Central memory CD8-positive, alpha-beta T cell (primary cell): ENCODE results near the gene XPO6.

Experiments used
- ATAC-seq: fragments of 150-1000 bp; cut with Tn5 transposase; replicated peaks from 2 replicates; pipeline ENCODE4 v1.10.0; 2022; ENCODE audit warnings: mild to moderate bottlenecking, moderate FRiP score, moderate number of reproducible peaks; ENCODE audit not compliant: poor library complexity, severe bottlenecking; ENCODE audit errors: extremely low read depth
- DNase-seq, 2 donors: peaks; one replicate each; pipeline ENCODE4 v3.0.0; 2021; ENCODE audit warnings: low spot score in 2 of 2
- H3K27ac Mint-ChIP-seq: one replicate; pipeline ENCODE4 v1.8.0; 2022; ENCODE audit warnings: low read depth, mild to moderate bottlenecking, moderate library complexity, mixed read lengths
- H3K27me3 Mint-ChIP-seq: one replicate; pipeline ENCODE4 v1.8.0; 2022; ENCODE audit warnings: mixed read lengths
- H3K36me3 Mint-ChIP-seq: one replicate; pipeline ENCODE4 v1.8.0; 2022; ENCODE audit warnings: mild to moderate bottlenecking, moderate library complexity, mixed read lengths; ENCODE audit not compliant: insufficient read depth
- H3K4me1 Mint-ChIP-seq: one replicate; pipeline ENCODE4 v1.8.0; 2022; ENCODE audit warnings: mixed read lengths
- H3K4me3 Mint-ChIP-seq: one replicate; pipeline ENCODE4 v1.8.0; 2022; ENCODE audit warnings: mild to moderate bottlenecking, moderate library complexity, mixed read lengths
- H3K9me3 Mint-ChIP-seq: one replicate; pipeline ENCODE4 v1.8.0; 2022; ENCODE audit warnings: mixed read lengths

The XPO6 gene

GRCh38 chr16:28156056-28156680, 55.6 kb downstream of the XPO6 start:
- peak overlapping the region; percentile 20 for H3K27ac Mint-ChIP-seq
- no peaks in the 10 kb centered on the region for H3K9me3 Mint-ChIP-seq
- DNase-seq (no peak), ATAC-seq (no peak)
- H3K4me1 Mint-ChIP-seq = peaks cover 42% of the 10 kb centered on the region
- H3K4me3 Mint-ChIP-seq = no peak overlapping the region
- no peaks in the 10 kb centered on the region for H3K27me3 Mint-ChIP-seq
- H3K36me3 Mint-ChIP-seq = peaks cover 47% of the 10 kb centered on the region

DNA sequence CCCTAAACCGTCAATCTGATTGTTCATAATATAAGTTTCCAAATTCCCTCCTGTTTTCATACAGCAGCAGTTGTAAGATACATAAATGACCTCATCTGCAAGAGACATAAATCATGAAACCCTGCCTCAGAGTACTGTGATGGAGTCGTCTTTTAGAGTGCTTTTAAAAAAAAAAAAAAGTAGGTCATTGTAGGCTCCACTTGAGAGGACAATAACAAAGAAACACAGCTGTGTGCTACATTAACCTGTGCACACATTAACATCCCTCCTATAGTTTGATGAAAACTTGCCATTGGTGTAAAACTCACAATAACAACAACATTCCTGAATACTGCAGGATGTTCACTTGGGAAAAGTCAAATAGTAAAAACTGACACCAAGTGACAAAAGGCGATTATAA, 56.5 kb downstream of the XPO6 start:
- H3K4me1 Mint-ChIP-seq = peaks cover 50% of the 10 kb centered on the region
- peaks cover 50% of the 10 kb centered on the region for H3K36me3 Mint-ChIP-seq
- DNase-seq (no peak), ATAC-seq (no peak)
- no peak overlapping the region for H3K4me3 Mint-ChIP-seq
- H3K9me3 Mint-ChIP-seq = no peaks in the 10 kb centered on the region
- no peaks in the 10 kb centered on the region for H3K27me3 Mint-ChIP-seq
- no peak overlapping the region for H3K27ac Mint-ChIP-seq

DNA sequence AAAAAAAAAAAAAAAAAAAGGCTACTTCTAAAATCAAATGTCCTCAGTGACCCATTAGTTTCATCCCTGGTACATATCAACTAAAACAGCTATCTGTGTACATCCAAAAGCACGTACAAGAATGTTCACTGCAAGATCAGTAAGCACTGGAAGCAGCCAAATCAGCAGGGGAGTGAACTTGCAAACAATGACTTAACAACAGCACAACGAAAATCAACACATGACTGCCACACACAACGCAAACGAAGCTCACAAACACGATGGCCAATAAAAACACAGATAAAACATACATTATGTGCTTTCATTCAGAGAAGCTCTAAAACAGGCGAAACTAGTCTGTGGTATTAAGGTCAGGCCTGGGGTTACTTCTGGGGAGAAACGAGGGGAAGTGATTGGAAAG, 60.6 kb downstream of the XPO6 start:
- H3K9me3 Mint-ChIP-seq = no peaks in the 10 kb centered on the region
- peak overlapping the region; percentile 54 for H3K27ac Mint-ChIP-seq
- no peak for DNase-seq
- peaks cover 61% of the 10 kb centered on the region for H3K36me3 Mint-ChIP-seq
- ATAC-seq = no peak
- no peaks in the 10 kb centered on the region for H3K27me3 Mint-ChIP-seq
- H3K4me3 Mint-ChIP-seq = no peak overlapping the region
- H3K4me1 Mint-ChIP-seq = peaks cover 55% of the 10 kb centered on the region

DNA sequence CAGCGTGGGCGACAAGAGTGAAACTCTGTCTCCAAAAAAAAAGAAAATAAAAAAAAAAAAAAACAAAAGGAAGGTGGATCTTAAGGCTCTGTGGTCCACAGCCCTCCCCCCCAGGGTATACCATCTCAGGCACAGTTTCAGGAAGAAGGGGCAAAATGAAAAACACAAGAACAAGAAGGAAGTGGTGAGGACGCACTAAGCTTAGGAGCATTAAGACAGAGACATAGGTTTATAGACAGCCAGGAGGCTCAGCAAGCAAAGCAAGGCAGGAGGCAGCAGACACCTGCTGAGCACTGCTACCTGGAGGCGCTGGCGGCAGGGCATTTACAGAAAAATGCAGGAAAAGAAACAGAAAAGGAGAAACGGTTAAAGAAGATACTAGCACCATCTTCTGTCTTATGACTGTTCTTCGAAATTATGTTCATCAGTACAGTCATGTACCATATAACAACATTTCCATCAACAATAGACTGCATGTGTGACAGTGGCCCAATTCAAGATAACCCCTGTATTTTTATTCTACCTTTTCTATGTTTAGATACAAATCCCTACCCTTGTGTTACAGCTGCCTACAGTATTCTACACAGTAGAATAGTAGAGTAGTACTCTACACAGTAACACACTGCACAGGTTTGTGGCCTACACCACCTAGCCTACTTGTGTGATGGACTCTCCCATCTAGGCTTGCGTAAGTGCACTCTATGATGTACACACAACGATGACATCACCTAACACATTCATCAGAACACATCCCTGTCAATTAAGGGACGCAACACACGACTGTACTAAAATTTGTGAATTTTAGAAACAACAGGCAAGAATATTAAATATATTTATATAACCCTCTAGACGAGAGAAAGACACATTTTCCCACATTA, 62.5 kb downstream of the XPO6 start:
- Mint-ChIP-seq H3K27ac (peak overlapping the region; percentile 54), H3K4me1 (peaks cover 59% of the 10 kb centered on the region), H3K27me3 (no peaks in the 10 kb centered on the region), H3K4me3 (no peak overlapping the region), H3K36me3 (peaks cover 55% of the 10 kb centered on the region), H3K9me3 (no peaks in the 10 kb centered on the region)
- ATAC-seq = no peak
- no peak for DNase-seq

DNA sequence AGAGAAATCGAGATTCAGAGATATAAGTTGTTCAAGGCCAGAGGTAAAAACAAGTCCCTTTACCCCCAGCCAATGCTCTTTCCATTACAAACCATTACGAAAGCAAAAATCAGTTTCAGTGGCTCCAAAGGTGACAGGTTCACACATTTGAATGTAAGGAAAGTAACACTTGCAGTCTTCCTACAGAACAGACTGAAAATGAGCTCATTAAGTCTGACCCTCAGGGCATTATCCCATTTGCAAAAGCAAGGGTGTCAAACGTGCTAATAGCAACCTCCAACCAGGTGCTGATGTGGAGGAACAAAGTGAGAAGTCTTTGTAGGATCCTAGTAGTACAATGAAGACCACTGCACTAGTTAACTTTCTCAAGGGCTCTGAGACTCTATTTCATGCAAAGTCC, 65.2 kb downstream of the XPO6 start:
- peak overlapping the region; percentile 93 for H3K27ac Mint-ChIP-seq
- H3K36me3 Mint-ChIP-seq = peaks cover 48% of the 10 kb centered on the region
- H3K4me1 Mint-ChIP-seq = peaks cover 79% of the 10 kb centered on the region
- DNase-seq (no peak), ATAC-seq (no peak)
- no peak overlapping the region for H3K4me3 Mint-ChIP-seq
- no peaks in the 10 kb centered on the region for H3K9me3 Mint-ChIP-seq
- H3K27me3 Mint-ChIP-seq = no peaks in the 10 kb centered on the region

GRCh38 chr16:28145796-28146195, 66.0 kb downstream of the XPO6 start:
- DNase-seq = no peak
- Mint-ChIP-seq H3K4me1 (peaks cover 76% of the 10 kb centered on the region), H3K27ac (peak overlapping the region; percentile 93), H3K36me3 (peaks cover 48% of the 10 kb centered on the region), H3K9me3 (no peaks in the 10 kb centered on the region), H3K27me3 (no peaks in the 10 kb centered on the region), H3K4me3 (no peak overlapping the region)
- no peak for ATAC-seq

- Mint-ChIP-seq H3K4me1 (peaks cover 76% of the 10 kb centered on the region), H3K36me3 (peaks cover 25% of the 10 kb centered on the region), H3K4me3 (peak overlapping the region; percentile 78), H3K27me3 (no peaks in the 10 kb centered on the region), H3K27ac (peak overlapping the region; percentile 96), H3K9me3 (no peaks in the 10 kb centered on the region)
- DNase-seq (peak; percentile 41 to 87), ATAC-seq (peak; percentile 82)
These were observed 70.8 kb downstream of the XPO6 start for GRCh38 chr16:28140788-28141618.

DNA sequence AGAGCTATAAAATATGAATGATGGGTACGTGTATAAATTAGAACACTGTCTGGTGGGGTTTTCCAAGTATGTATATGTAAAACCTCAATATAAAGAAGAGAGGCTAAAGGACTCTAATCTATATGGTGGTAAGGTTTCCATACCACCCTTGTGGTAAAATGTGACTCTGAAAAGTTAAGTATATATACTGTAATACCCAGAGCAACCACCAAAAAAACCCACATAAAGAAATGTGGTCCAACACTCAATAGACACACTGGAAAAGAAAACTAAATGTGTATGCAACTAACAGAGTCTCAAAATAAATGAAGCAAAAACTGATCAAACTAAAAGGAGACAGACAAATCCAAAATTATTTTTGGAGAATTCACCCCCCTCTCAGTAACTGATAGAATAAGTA, 72.2 kb downstream of the XPO6 start:
- no peaks in the 10 kb centered on the region for H3K27me3 Mint-ChIP-seq
- H3K4me1 Mint-ChIP-seq = peaks cover 61% of the 10 kb centered on the region
- H3K27ac Mint-ChIP-seq = peak overlapping the region; percentile 88
- no peak for ATAC-seq
- H3K4me3 Mint-ChIP-seq = peak overlapping the region; percentile 65
- peaks cover 26% of the 10 kb centered on the region for H3K36me3 Mint-ChIP-seq
- no peak for DNase-seq
- no peaks in the 10 kb centered on the region for H3K9me3 Mint-ChIP-seq

DNA sequence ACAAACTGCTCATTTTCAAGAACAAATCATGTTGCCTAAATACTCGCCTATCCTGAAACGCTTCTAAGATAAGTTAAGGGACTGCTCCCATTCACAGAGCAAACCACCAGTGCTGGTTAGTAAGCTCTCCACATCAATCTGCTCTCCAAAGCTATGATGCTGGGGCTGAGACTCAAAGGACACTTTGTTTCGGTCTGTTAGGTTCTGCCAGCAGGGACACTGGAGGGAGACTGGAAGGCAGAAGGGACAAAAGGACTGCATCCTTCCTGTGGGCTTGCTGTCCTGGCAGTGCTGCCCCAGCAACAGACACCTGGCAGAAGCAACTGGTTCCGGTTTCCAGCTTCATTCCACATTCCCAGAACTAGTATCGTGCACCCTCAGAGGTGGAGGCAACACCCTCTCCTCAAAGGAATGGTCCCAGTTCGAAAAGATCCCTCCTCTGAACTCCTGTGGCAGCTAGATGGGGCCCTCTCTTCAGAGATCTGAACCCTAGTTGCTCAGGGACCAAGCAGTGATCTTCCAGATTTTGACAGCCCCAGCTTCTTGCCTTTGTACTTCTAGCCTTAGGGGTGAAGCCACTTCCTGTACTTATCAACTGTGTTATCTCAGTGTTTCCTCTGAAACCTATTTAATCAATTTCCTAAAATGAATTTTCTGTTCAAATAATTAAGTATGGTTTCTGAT, 74.9 kb downstream of the XPO6 start:
- ATAC-seq (no peak), DNase-seq (peak in 1 of 2 donors; percentile 37)
- peak overlapping the region; percentile 37 for H3K4me3 Mint-ChIP-seq
- peaks cover 47% of the 10 kb centered on the region for H3K36me3 Mint-ChIP-seq
- no peaks in the 10 kb centered on the region for H3K27me3 Mint-ChIP-seq
- no peaks in the 10 kb centered on the region for H3K9me3 Mint-ChIP-seq
- peak overlapping the region; percentile 63 for H3K27ac Mint-ChIP-seq
- peaks cover 43% of the 10 kb centered on the region for H3K4me1 Mint-ChIP-seq

DNA sequence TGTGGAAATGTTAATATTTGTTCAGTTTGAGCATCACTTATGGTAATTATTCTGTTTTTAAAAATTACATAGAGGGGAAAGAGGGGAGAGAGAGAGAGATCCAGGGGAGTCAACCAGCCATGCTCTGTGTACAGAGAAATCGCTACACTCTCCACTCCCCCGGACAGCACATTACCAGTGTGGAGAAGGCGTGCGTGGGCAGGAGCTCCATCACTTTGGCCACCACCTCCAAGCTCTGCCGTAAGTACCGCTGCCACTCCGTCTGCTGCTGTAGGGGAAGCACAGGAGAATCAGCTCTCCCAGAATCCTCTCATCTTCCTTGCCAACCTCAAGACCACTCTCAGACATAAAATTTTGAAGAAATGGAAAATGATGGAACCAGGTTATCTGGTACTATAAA, 78.1 kb downstream of the XPO6 start:
- H3K27me3 Mint-ChIP-seq = no peaks in the 10 kb centered on the region
- no peak for ATAC-seq
- no peaks in the 10 kb centered on the region for H3K9me3 Mint-ChIP-seq
- H3K4me1 Mint-ChIP-seq = peaks cover 36% of the 10 kb centered on the region
- H3K27ac Mint-ChIP-seq = no peak overlapping the region
- H3K36me3 Mint-ChIP-seq = peaks cover 60% of the 10 kb centered on the region
- no peak for DNase-seq
- H3K4me3 Mint-ChIP-seq = no peak overlapping the region

- ATAC-seq = no peak
- Mint-ChIP-seq H3K4me3 (no peak overlapping the region), H3K27me3 (no peaks in the 10 kb centered on the region), H3K36me3 (peaks cover 62% of the 10 kb centered on the region), H3K27ac (no peak overlapping the region), H3K4me1 (peaks cover 28% of the 10 kb centered on the region), H3K9me3 (no peaks in the 10 kb centered on the region)
- DNase-seq = no peak
These were observed 79.9 kb downstream of the XPO6 start for GRCh38 chr16:28131743-28132393.

DNA sequence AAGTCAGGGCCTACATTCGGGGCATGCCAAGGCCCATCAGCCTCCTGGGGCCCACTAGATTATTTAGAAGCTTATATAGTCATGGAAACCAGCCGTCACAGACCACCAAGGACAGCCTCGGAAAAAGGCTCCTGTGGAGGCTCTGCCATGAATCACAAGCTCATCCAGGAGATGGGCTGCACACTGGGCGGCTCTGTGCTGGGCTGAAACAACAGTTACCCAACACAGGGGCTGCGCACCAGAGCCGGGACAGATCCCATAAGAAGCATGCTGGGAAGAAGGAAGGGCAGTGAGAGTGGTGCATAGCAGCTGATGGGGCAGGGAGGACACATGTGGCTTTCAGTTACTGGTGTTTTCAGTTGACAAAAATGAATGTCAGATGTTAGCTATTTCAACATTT, 80.6 kb downstream of the XPO6 start:
- no peak for ATAC-seq
- no peak for DNase-seq
- Mint-ChIP-seq H3K4me1 (peaks cover 28% of the 10 kb centered on the region), H3K27me3 (no peaks in the 10 kb centered on the region), H3K27ac (no peak overlapping the region), H3K4me3 (no peak overlapping the region), H3K9me3 (no peaks in the 10 kb centered on the region), H3K36me3 (peaks cover 64% of the 10 kb centered on the region)
